ENCODE results near the gene KRTAP19-7. TPM values are rescaled to one million over a fixed set of nuclear protein-coding genes. Genes with fewer than 3 reads are reported as not detected.

Gene KRTAP19-7
- total and polyA plus RNA-seq, 10 of the 15 experiments (the other 5 are each of a cell fraction or from before 2014, with no cell fraction given), result not detected

DNA sequence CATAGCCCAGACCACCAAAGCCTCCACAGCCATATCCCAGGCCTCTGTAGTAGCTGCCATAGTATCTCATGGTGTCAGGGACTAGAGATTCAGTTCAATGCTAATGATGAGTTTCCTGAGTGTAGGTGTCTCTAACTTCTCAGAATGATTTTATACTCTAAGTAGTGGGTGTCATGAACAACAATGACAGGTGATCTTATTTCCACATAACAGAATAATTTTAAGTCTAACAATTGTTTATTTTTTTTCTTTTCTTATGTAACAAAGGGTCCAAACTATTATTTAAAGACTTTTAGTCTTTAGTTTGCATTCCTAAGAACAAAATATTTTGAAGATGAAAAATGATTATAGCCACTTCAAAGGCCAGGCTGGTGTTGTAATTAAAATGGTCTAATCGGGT lies 19.4 kb downstream of the KRTAP19-7 start, which contains the start of gene KRTAP19-6:
Gene KRTAP19-6 (minus strand): TSS at position 101 of the 400 bp plus-strand sequence. CDS start 31 bp downstream, at position 70.
- 0% methylated on average over 1 of the region's 1 CpG for WGBS (ENCODE audit: insufficient coverage, insufficient replicate concordance, low lambda C conversion rate, missing lambda C conversion rate)
- Histone ChIP-seq H3K27ac (ENCODE audit: control insufficient read depth, insufficient read depth) (no peak within 1 kb of the TSS), H3K9ac (ENCODE audit: control insufficient read depth, insufficient read depth, low read length) (no peak within 1 kb of the TSS), H3K4me1 (ENCODE audit: control insufficient read depth, insufficient read depth, low read length) (no peaks in the 10 kb centered on the region), H3K27me3 (replicated peaks in 1 of 2; ENCODE audit: control insufficient read depth in 2 of 2, insufficient read depth in 2 of 2, low read length in 1 of 2) (no peaks in the 10 kb centered on the region), H3K9me3 (replicated peaks; ENCODE audit: control insufficient read depth, insufficient read depth, low read length) (no peaks in the 10 kb centered on the region), H4K20me1 (ENCODE audit: control insufficient read depth, insufficient read depth) (no peaks in the 10 kb centered on the region), H3K79me2 (ENCODE audit: control insufficient read depth, insufficient read depth, low read length) (no peaks in the 10 kb centered on the region), H2AFZ (ENCODE audit: control insufficient read depth, low read depth, low read length) (no peak within 1 kb of the TSS), H3K4me3 (no peak within 1 kb of the TSS), H3K36me3 (ENCODE audit: control insufficient read depth in 2 of 2, insufficient read depth in 2 of 2, low read length in 1 of 2) (no peaks in the 10 kb centered on the region), H3K4me2 (ENCODE audit: control insufficient read depth, insufficient read depth) (no peak within 1 kb of the TSS)
- BruUV-seq (replicated peaks), result no TSS peak
- POLR2A ChIA-PET, result no interaction called here
- intact Hi-C loops (cut with micrococcal nuclease; ENCODE audit: unreplicated experiment) (no loop called here), in situ Hi-C loops (cut with MboI) (no loop called here)
- DNase-seq (ENCODE audit: low read depth, low spot score) (no peak), ATAC-seq (no peak), FAIRE-seq (no peak)
- RAD21 ChIA-PET (ENCODE audit: unreplicated experiment), result no interaction called here
- CTCF ChIA-PET, result no interaction called here
- SMC1A ChIA-PET (ENCODE audit: uncharacterized antibody, unreplicated experiment), result no interaction called here
- TF ChIP-seq POLR2A (IDR thresholded peaks at IDR 0.05; ENCODE audit: low read depth, low read length), result no peak
- TF ChIP-seq, protein P1, sequence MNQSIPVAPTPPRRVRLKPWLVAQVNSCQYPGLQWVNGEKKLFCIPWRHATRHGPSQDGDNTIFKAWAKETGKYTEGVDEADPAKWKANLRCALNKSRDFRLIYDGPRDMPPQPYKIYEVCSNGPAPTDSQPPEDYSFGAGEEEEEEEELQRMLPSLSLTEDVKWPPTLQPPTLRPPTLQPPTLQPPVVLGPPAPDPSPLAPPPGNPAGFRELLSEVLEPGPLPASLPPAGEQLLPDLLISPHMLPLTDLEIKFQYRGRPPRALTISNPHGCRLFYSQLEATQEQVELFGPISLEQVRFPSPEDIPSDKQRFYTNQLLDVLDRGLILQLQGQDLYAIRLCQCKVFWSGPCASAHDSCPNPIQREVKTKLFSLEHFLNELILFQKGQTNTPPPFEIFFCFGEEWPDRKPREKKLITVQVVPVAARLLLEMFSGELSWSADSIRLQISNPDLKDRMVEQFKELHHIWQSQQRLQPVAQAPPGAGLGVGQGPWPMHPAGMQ (IDR thresholded peaks at IDR 0.05; ENCODE audit: borderline replicate concordance), result no peak
- no peak for TF ChIP-seq CREB1 (IDR thresholded peaks at IDR 0.05; ENCODE audit: low read depth)
- no peak for TF ChIP-seq STAT1 (conservative IDR thresholded peaks at IDR 0.05)
- no peak for TF ChIP-seq WRNIP1 (IDR thresholded peaks at IDR 0.05; ENCODE audit: borderline replicate concordance, low read depth, low read length)
- no peak for TF ChIP-seq RCOR1 (conservative IDR thresholded peaks at IDR 0.05; ENCODE audit: low read depth, low read length)
- TF ChIP-seq, protein P2, sequence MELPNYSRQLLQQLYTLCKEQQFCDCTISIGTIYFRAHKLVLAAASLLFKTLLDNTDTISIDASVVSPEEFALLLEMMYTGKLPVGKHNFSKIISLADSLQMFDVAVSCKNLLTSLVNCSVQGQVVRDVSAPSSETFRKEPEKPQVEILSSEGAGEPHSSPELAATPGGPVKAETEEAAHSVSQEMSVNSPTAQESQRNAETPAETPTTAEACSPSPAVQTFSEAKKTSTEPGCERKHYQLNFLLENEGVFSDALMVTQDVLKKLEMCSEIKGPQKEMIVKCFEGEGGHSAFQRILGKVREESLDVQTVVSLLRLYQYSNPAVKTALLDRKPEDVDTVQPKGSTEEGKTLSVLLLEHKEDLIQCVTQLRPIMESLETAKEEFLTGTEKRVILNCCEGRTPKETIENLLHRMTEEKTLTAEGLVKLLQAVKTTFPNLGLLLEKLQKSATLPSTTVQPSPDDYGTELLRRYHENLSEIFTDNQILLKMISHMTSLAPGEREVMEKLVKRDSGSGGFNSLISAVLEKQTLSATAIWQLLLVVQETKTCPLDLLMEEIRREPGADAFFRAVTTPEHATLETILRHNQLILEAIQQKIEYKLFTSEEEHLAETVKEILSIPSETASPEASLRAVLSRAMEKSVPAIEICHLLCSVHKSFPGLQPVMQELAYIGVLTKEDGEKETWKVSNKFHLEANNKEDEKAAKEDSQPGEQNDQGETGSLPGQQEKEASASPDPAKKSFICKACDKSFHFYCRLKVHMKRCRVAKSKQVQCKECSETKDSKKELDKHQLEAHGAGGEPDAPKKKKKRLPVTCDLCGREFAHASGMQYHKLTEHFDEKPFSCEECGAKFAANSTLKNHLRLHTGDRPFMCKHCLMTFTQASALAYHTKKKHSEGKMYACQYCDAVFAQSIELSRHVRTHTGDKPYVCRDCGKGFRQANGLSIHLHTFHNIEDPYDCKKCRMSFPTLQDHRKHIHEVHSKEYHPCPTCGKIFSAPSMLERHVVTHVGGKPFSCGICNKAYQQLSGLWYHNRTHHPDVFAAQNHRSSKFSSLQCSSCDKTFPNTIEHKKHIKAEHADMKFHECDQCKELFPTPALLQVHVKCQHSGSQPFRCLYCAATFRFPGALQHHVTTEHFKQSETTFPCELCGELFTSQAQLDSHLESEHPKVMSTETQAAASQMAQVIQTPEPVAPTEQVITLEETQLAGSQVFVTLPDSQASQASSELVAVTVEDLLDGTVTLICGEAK (IDR thresholded peaks at IDR 0.05; ENCODE audit: borderline replicate concordance), result no peak
- TF ChIP-seq FOXM1 (IDR thresholded peaks at IDR 0.05; ENCODE audit: low read depth, low read length), result no peak
- TF ChIP-seq GABPA (IDR thresholded peaks at IDR 0.05; ENCODE audit: low read depth), result no peak
- TF ChIP-seq, protein P3, sequence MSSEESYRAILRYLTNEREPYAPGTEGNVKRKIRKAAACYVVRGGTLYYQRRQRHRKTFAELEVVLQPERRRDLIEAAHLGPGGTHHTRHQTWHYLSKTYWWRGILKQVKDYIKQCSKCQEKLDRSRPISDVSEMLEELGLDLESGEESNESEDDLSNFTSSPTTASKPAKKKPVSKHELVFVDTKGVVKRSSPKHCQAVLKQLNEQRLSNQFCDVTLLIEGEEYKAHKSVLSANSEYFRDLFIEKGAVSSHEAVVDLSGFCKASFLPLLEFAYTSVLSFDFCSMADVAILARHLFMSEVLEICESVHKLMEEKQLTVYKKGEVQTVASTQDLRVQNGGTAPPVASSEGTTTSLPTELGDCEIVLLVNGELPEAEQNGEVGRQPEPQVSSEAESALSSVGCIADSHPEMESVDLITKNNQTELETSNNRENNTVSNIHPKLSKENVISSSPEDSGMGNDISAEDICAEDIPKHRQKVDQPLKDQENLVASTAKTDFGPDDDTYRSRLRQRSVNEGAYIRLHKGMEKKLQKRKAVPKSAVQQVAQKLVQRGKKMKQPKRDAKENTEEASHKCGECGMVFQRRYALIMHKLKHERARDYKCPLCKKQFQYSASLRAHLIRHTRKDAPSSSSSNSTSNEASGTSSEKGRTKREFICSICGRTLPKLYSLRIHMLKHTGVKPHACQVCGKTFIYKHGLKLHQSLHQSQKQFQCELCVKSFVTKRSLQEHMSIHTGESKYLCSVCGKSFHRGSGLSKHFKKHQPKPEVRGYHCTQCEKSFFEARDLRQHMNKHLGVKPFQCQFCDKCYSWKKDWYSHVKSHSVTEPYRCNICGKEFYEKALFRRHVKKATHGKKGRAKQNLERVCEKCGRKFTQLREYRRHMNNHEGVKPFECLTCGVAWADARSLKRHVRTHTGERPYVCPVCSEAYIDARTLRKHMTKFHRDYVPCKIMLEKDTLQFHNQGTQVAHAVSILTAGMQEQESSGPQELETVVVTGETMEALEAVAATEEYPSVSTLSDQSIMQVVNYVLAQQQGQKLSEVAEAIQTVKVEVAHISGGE (CRISPR knock-in tag; IDR thresholded peaks at IDR 0.05), result no peak
- TF ChIP-seq HCFC1 (IDR thresholded peaks at IDR 0.05; ENCODE audit: low read length), result no peak
- TF ChIP-seq, protein P4, sequence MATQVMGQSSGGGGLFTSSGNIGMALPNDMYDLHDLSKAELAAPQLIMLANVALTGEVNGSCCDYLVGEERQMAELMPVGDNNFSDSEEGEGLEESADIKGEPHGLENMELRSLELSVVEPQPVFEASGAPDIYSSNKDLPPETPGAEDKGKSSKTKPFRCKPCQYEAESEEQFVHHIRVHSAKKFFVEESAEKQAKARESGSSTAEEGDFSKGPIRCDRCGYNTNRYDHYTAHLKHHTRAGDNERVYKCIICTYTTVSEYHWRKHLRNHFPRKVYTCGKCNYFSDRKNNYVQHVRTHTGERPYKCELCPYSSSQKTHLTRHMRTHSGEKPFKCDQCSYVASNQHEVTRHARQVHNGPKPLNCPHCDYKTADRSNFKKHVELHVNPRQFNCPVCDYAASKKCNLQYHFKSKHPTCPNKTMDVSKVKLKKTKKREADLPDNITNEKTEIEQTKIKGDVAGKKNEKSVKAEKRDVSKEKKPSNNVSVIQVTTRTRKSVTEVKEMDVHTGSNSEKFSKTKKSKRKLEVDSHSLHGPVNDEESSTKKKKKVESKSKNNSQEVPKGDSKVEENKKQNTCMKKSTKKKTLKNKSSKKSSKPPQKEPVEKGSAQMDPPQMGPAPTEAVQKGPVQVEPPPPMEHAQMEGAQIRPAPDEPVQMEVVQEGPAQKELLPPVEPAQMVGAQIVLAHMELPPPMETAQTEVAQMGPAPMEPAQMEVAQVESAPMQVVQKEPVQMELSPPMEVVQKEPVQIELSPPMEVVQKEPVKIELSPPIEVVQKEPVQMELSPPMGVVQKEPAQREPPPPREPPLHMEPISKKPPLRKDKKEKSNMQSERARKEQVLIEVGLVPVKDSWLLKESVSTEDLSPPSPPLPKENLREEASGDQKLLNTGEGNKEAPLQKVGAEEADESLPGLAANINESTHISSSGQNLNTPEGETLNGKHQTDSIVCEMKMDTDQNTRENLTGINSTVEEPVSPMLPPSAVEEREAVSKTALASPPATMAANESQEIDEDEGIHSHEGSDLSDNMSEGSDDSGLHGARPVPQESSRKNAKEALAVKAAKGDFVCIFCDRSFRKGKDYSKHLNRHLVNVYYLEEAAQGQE (IDR thresholded peaks at IDR 0.05; ENCODE audit: low read depth, low read length), result no peak

All from GM12878 (cell line).